K562 (cell line): Measurements from ENCODE around the gene GSG1L2. TPM values are rescaled to one million over a fixed set of nuclear protein-coding genes. Genes with fewer than 3 reads are reported as not detected.

Source experiments
- C11orf30 ChIP-seq: fragments of 450-650 bp; IDR thresholded peaks from 2 replicates; pipeline ENCODE4 v1.6.1; 2016; ENCODE audit warnings: low read depth, mild to moderate bottlenecking
- CBX8 ChIP-seq: fragments of 200-600 bp; sonication (generic); IDR thresholded peaks from 2 replicates; pipeline ENCODE4 v1.6.1; 2012; ENCODE audit warnings: borderline replicate concordance, mixed run types, low read depth, mild to moderate bottlenecking, moderate library complexity, mixed read lengths, low read length, control low read depth, inconsistent platforms; ENCODE audit not compliant: poor library complexity, severe bottlenecking; ENCODE audit errors: extremely low read depth
- CGGBP1 ChIP-seq: fragments of 250-450 bp; sonication (Bioruptor Pico); IDR thresholded peaks from 2 replicates; pipeline ENCODE4 v1.9.0; 2021; ENCODE audit warnings: mild to moderate bottlenecking
- CREBBP ChIP-seq: IDR thresholded peaks from one replicate; pipeline ENCODE4 v1.6.1; 2012; ENCODE audit warnings: low read depth, mild to moderate bottlenecking, control low read depth, inconsistent platforms, low read length
- DIDO1 ChIP-seq: fragments of 450-650 bp; IDR thresholded peaks from 2 replicates; pipeline ENCODE4 v1.6.1; 2016; ENCODE audit warnings: low read depth, missing biosample characterization, missing genetic modification characterization
- EGR1 ChIP-seq: fragments of 450-650 bp; conservative IDR thresholded peaks from 2 replicates; pipeline ENCODE4 v1.6.1; 2017; ENCODE audit warnings: mild to moderate bottlenecking
- ERF ChIP-seq: fragments of 450-650 bp; formaldehyde crosslinking; IDR thresholded peaks from 2 replicates; pipeline ENCODE4 v1.4.0; 2020; ENCODE audit warnings: mild to moderate bottlenecking, mixed read lengths
- FOXP1 ChIP-seq: sonication (generic); formaldehyde crosslinking; IDR thresholded peaks from 2 replicates; pipeline ENCODE4 v1.8.0; 2022; ENCODE audit warnings: mild to moderate bottlenecking, missing genetic modification reagents
- KAT7 ChIP-seq: sonication (generic); formaldehyde crosslinking; IDR thresholded peaks from 2 replicates; pipeline ENCODE4 v1.8.0; 2022; ENCODE audit warnings: missing genetic modification reagents, mild to moderate bottlenecking, borderline replicate concordance
- KDM2B ChIP-seq: fragments of 250-450 bp; sonication (Bioruptor Pico); IDR thresholded peaks from 2 replicates; pipeline ENCODE4 v1.8.0; 2021; ENCODE audit warnings: mild to moderate bottlenecking, moderate library complexity
- KDM5B ChIP-seq: fragments of 200-600 bp; sonication (generic); IDR thresholded peaks from 2 replicates; pipeline ENCODE4 v1.6.1; 2012; ENCODE audit warnings: low read depth, mild to moderate bottlenecking, moderate library complexity, low read length, control low read depth, inconsistent platforms; ENCODE audit not compliant: insufficient replicate concordance
- KLF13 ChIP-seq: fragments of 450-650 bp; IDR thresholded peaks from 2 replicates; pipeline ENCODE4 v1.6.1; 2016; ENCODE audit warnings: missing genetic modification characterization, low read depth, mild to moderate bottlenecking, missing compliant biosample characterization, moderate library complexity, borderline replicate concordance
- MAFF ChIP-seq: IDR thresholded peaks from 2 replicates; pipeline ENCODE4 v1.6.1; 2012; ENCODE audit warnings: low read length, improper control_type of control experiment
- MAFG ChIP-seq: fragments of 450-650 bp; conservative IDR thresholded peaks from 2 replicates; pipeline ENCODE4 v1.6.1; 2016; ENCODE audit warnings: missing genetic modification characterization, missing compliant biosample characterization
- MAFK ChIP-seq: IDR thresholded peaks from 2 replicates; pipeline ENCODE4 v1.6.1; 2011; ENCODE audit warnings: low read length, improper control_type of control experiment
- NKRF ChIP-seq: fragments of 450-650 bp; IDR thresholded peaks from 2 replicates; pipeline ENCODE4 v1.6.1; 2016; ENCODE audit warnings: borderline replicate concordance
- POLR3G ChIP-seq: IDR thresholded peaks from 2 replicates; pipeline ENCODE4 v1.6.1; 2011; ENCODE audit not compliant: insufficient read length, insufficient replicate concordance; ENCODE audit errors: extremely low read depth
- RBM17 ChIP-seq: fragments of 200-400 bp; formaldehyde crosslinking; IDR thresholded peaks from 2 replicates; pipeline ENCODE4 v1.6.1; 2017; ENCODE audit warnings: low read depth, mild to moderate bottlenecking, low read length, borderline replicate concordance
- SMARCC2 ChIP-seq: fragments of 450-650 bp; IDR thresholded peaks from 2 replicates; pipeline ENCODE4 v1.6.1; 2017; ENCODE audit warnings: antibody characterized with exemption, moderate library complexity, mild to moderate bottlenecking, low read depth
- TAF1 ChIP-seq: IDR thresholded peaks from 2 replicates; pipeline ENCODE4 v1.6.1; 2011; ENCODE audit warnings: mild to moderate bottlenecking, low read length, moderate library complexity; ENCODE audit not compliant: insufficient read depth, control insufficient read depth, severe bottlenecking; ENCODE audit errors: extremely low read depth
- TCF7 ChIP-seq: sonication (generic); IDR thresholded peaks from 2 replicates; pipeline ENCODE4 v1.6.1; 2016; ENCODE audit warnings: antibody characterized with exemption, borderline replicate concordance
- ZBTB8A ChIP-seq: fragments of 450-650 bp; IDR thresholded peaks from 2 replicates; pipeline ENCODE4 v1.6.1; 2018; ENCODE audit warnings: mild to moderate bottlenecking, moderate library complexity; ENCODE audit not compliant: partially characterized antibody
- ZFP36 ChIP-seq: fragments of 150-350 bp; IDR thresholded peaks from 2 replicates; pipeline ENCODE4 v1.6.1; 2018; ENCODE audit warnings: low read length, low read depth; ENCODE audit not compliant: partially characterized antibody
- ZFP91 ChIP-seq: sonication (generic); formaldehyde crosslinking; IDR thresholded peaks from 2 replicates; pipeline ENCODE4 v1.8.0; 2022; ENCODE audit warnings: mild to moderate bottlenecking, missing genetic modification reagents
- ZNF324 ChIP-seq: fragments of 250-450 bp; sonication (Bioruptor Pico); IDR thresholded peaks from 2 replicates; pipeline ENCODE4 v1.4.0; 2020; ENCODE audit warnings: mild to moderate bottlenecking
- polyA plus RNA-seq, 8 experiments: library from polyadenylated mRNA; depleted of rRNA in 4 of 8; stranded (reverse) in 5 of 8; unstranded in 3 of 8; fragments of >200 nt; fragmentation: Nextera tagmentation in 2 of 8; fragmentation: Illumina TruSeq in 1 of 8; extraction: Ambion mirVana in 2 of 8; extraction: Trizol in 1 of 8; gene quantifications; 2 replicates each; pipeline versions ENCODE4 v1.2.1 to v1.2.3, GENCODE V29; 2011 to 2014; ENCODE audit warnings: inconsistent platforms in 1 of 8, missing spikeins in 1 of 8
- total RNA-seq, 7 experiments: library from RNA; depleted of rRNA in 6 of 7; stranded (reverse); fragments of >200 nt in 6 of 7; fragmentation: Illumina TruSeq in 2 of 7; extraction: Trizol in 2 of 7; gene quantifications; 2 replicates each; pipeline versions ENCODE4 v1.2.1 to v1.2.3, GENCODE V29; 2011 to 2021; ENCODE audit warnings: low replicate concordance in 1 of 7

Gene GSG1L2
- total and polyA plus RNA-seq, 9 of the 15 experiments (the other 6 are each of a cell fraction or from before 2014, with no cell fraction given): not detected

GRCh38 chr17:9809409-9809808, 12.5 kb downstream of the GSG1L2 start (continued):
- TF ChIP-seq MAFG (tag): 0 out of 2 replicates have a peak, but pooled peaks have one; percentile 33
- TF ChIP-seq CGGBP1 (CRISPR knock-in tag): no peak
- TF ChIP-seq MAFK: peak; percentile 5; the same call in 1 of the 2 replicates
- no peak for TF ChIP-seq ZFP91
- no peak for TF ChIP-seq KDM2B (CRISPR knock-in tag)
- no peak for TF ChIP-seq ZNF324 (CRISPR knock-in tag)
- no peak for TF ChIP-seq ZBTB8A
- no peak for TF ChIP-seq TCF7
- no peak for TF ChIP-seq RBM17
- TF ChIP-seq KDM5B: no peak
- TF ChIP-seq NKRF: no peak
- TF ChIP-seq SMARCC2: no peak
- TF ChIP-seq MAFF: peak; percentile 23; the same call in 1 of the 2 replicates
- TF ChIP-seq KLF13 (tag): no peak
- TF ChIP-seq KAT7 (CRISPR knock-in tag): no peak
- no peak for TF ChIP-seq TAF1
- TF ChIP-seq EGR1: no peak
- no peak for TF ChIP-seq CREBBP
- no peak for TF ChIP-seq ERF
- no peak for TF ChIP-seq FOXP1 (CRISPR knock-in tag)
- no peak for TF ChIP-seq POLR3G
- no peak for TF ChIP-seq DIDO1 (tag)
- no peak for TF ChIP-seq ZFP36
- peak; percentile 45; the same call in 1 of the 2 replicates for TF ChIP-seq C11orf30
- no peak for TF ChIP-seq CBX8
